Measurements from ENCODE around the gene PSMD11. TPM values are rescaled to one million over a fixed set of nuclear protein-coding genes. Genes with fewer than 3 reads are reported as not detected.
A peak's percentile ranks its signal among the peaks of the same experiment; 100 is the strongest.

The PSMD11 gene
- total RNA-seq, 1 experiment from 2014 or later: 169 TPM

GRCh38 chr17:32486701-32487472 lies 42.6 kb downstream of the PSMD11 start, which contains the start of gene CDK5R1:
CDK5R1 (plus strand) TSS chr17:32486993; CDS start chr17:32487621, 628 bp downstream.
- Mint-ChIP-seq H3K9me3 (no peaks in the 10 kb centered on the region; a peak in 1 of 5 replicates), H3K36me3 (ENCODE audit: insufficient read depth in 1 of 3, low read depth in 3 of 3) (peaks cover 15 to 33% (median 30%) of the 10 kb centered on the region in 3 experiments), H3K4me1 (peaks cover 56 to 75% of the 10 kb centered on the region in 2 experiments), H3K4me3 (peak within 1 kb of the TSS; percentile 73 to 91), H3K27ac (peak within 1 kb of the TSS in 2 of 3 experiments; percentile 62 to 81; a peak in 2 of 7 replicates), H3K27me3 (ENCODE audit: low read depth) (peaks cover 1% of the 10 kb centered on the region)
- no peaks in the 10 kb centered on the region for H4K20me1 ChIP-seq (ENCODE audit: control insufficient read depth, insufficient read depth, insufficient read length)
- peaks cover 10% of the 10 kb centered on the region; the same call in 1 of the 2 replicates for H3K4me1 ChIP-seq (ENCODE audit: insufficient read depth, low read length)
- no peak within 1 kb of the TSS for H2BK20ac ChIP-seq (ENCODE audit: low read depth, low read length, poor library complexity, severe bottlenecking)
- H3K79me1 ChIP-seq (ENCODE audit: insufficient read depth, low read depth, low read length, poor library complexity, severe bottlenecking): peaks cover 3% of the 10 kb centered on the region
- H3K9me3 ChIP-seq (ENCODE audit: control insufficient read depth, low read depth, low read length): no peaks in the 10 kb centered on the region
- no peak within 1 kb of the TSS for H4K8ac ChIP-seq (replicated peaks; ENCODE audit: insufficient read length, low read depth, low read length)
- no peak within 1 kb of the TSS for H3K56ac ChIP-seq (ENCODE audit: insufficient read length, low read depth, low read length)
- no peak within 1 kb of the TSS for H3T11ph ChIP-seq (ENCODE audit: low read length)
- no peak within 1 kb of the TSS for H3K27ac ChIP-seq (ENCODE audit: insufficient read length, low read depth, low read length)
- TF ChIP-seq, protein P1, sequence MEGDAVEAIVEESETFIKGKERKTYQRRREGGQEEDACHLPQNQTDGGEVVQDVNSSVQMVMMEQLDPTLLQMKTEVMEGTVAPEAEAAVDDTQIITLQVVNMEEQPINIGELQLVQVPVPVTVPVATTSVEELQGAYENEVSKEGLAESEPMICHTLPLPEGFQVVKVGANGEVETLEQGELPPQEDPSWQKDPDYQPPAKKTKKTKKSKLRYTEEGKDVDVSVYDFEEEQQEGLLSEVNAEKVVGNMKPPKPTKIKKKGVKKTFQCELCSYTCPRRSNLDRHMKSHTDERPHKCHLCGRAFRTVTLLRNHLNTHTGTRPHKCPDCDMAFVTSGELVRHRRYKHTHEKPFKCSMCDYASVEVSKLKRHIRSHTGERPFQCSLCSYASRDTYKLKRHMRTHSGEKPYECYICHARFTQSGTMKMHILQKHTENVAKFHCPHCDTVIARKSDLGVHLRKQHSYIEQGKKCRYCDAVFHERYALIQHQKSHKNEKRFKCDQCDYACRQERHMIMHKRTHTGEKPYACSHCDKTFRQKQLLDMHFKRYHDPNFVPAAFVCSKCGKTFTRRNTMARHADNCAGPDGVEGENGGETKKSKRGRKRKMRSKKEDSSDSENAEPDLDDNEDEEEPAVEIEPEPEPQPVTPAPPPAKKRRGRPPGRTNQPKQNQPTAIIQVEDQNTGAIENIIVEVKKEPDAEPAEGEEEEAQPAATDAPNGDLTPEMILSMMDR (conservative IDR thresholded peaks at IDR 0.05): no peak
- H2BK12ac ChIP-seq (ENCODE audit: insufficient read length, low read depth, low read length): no peak within 1 kb of the TSS
- H3K27me3 ChIP-seq (ENCODE audit: insufficient read depth, low read length): no peaks in the 10 kb centered on the region
- H2AK5ac ChIP-seq (ENCODE audit: insufficient read length, low read length): no peak within 1 kb of the TSS
- H3K23me2 ChIP-seq (ENCODE audit: insufficient read length, low read depth, low read length, poor library complexity, severe bottlenecking): peaks cover 12% of the 10 kb centered on the region
- no peak within 1 kb of the TSS for H2BK15ac ChIP-seq (ENCODE audit: low read depth, low read length)
- peak within 1 kb of the TSS; percentile 66 for H3K4me2 ChIP-seq (ENCODE audit: insufficient read depth, insufficient read length, low read length)
- peak within 1 kb of the TSS; percentile 88 for H3K14ac ChIP-seq (ENCODE audit: insufficient read depth, low read length)
- H2BK120ac ChIP-seq (ENCODE audit: low read depth, low read length, poor library complexity, severe bottlenecking): no peak within 1 kb of the TSS
- peak within 1 kb of the TSS; percentile 91 for H3K18ac ChIP-seq (ENCODE audit: insufficient read length, low read depth, low read length)
- no peaks in the 10 kb centered on the region for H3K79me2 ChIP-seq (ENCODE audit: insufficient read depth, low read length)
- H4K91ac ChIP-seq (ENCODE audit: insufficient read length, low read depth, low read length): no peak within 1 kb of the TSS
- peak within 1 kb of the TSS; percentile 49 for H3K9ac ChIP-seq (ENCODE audit: extremely low read depth, insufficient read length, low read length)
- H2AFZ ChIP-seq (ENCODE audit: low read length): no peak within 1 kb of the TSS
- peak; percentile 85 for DNase-seq
- no peak within 1 kb of the TSS; the same call in 1 of the 2 replicates for H3K4ac ChIP-seq (ENCODE audit: low read depth, low read length)
- H4K5ac ChIP-seq (ENCODE audit: insufficient read length, low read depth, low read length): no peak within 1 kb of the TSS
- no CpG with 5 or more reads among the region's 135 CpGs for WGBS (ENCODE audit: extremely low coverage, insufficient read length, low lambda C conversion rate)
- H2BK5ac ChIP-seq (ENCODE audit: insufficient read length, low read length): no peak within 1 kb of the TSS
- H3K23ac ChIP-seq (ENCODE audit: insufficient read length, low read depth, low read length): no peak within 1 kb of the TSS
